Measurements from ENCODE around the gene SLX4IP.

- TF ChIP-seq CTCF (conservative IDR thresholded peaks at IDR 0.05 in 1 of 2, IDR thresholded peaks at IDR 0.05 in 1 of 2; ENCODE audit: low read depth in 1 of 2, low read length in 2 of 2) (no peak), EZH2 (IDR thresholded peaks at IDR 0.05; ENCODE audit: low read length, missing control alignments) (no peak)
Observed at GRCh38 chr20:10404023-10404628, 31.0 kb upstream of the SLX4IP start.
